Stimulated activated CD4-positive, alpha-beta T cell treated with anti-CD3 and anti-CD28 coated beads, Interleukin-15, amount 100 ng/mL, for 24 hours (primary cell): ENCODE data around the gene HDAC6.
"Not testable (repeated sequence)": the region's sequence is repeated elsewhere in the genome, so short reads cannot be mapped to it uniquely, and the experiment has no call there.

Experiments
- DNase-seq: peaks from one replicate; pipeline ENCODE4 v3.0.0-alpha.2; 2020

Gene HDAC6

GRCh38 chrX:48790477-48790876 lies 11.4 kb upstream of the HDAC6 start:
- no peak for DNase-seq

- no peak for DNase-seq
These were observed 10.6 kb upstream of the HDAC6 start for GRCh38 chrX:48791063-48791820.

- no peak for DNase-seq
These were observed 9.6 kb upstream of the HDAC6 start for GRCh38 chrX:48792219-48792618.

GRCh38 chrX:48793935-48794334 lies 7.9 kb upstream of the HDAC6 start:
- no peak for DNase-seq

- no peak for DNase-seq
These were observed 7.4 kb upstream of the HDAC6 start for GRCh38 chrX:48794340-48794910.

GRCh38 chrX:48794911-48795515 lies 6.9 kb upstream of the HDAC6 start:
- DNase-seq = no peak

- DNase-seq = no peak
These were observed 3.5 kb upstream of the HDAC6 start for GRCh38 chrX:48798318-48798717.

- no peak for DNase-seq
These were observed 1.1 kb upstream of the HDAC6 start for GRCh38 chrX:48800574-48801279.

- DNase-seq = peak; percentile 84
These were observed 430 bp downstream of the HDAC6 start for GRCh38 chrX:48802089-48802904.

- no peak for DNase-seq
These were observed 986 bp downstream of the HDAC6 start for GRCh38 chrX:48802905-48803200.

GRCh38 chrX:48806081-48806480 lies 4.2 kb downstream of the HDAC6 start:
- DNase-seq = no peak

GRCh38 chrX:48813644-48814043 lies 11.8 kb downstream of the HDAC6 start:
- DNase-seq = no peak

- DNase-seq = no peak
These were observed 12.9 kb downstream of the HDAC6 start for GRCh38 chrX:48814722-48815121.

GRCh38 chrX:48815266-48815665 lies 13.4 kb downstream of the HDAC6 start:
- no peak for DNase-seq

- DNase-seq = no peak
These were observed 14.3 kb downstream of the HDAC6 start for GRCh38 chrX:48816014-48816810.

GRCh38 chrX:48818098-48818497 lies 16.2 kb downstream of the HDAC6 start:
- no peak for DNase-seq

- DNase-seq = no peak
These were observed 17.0 kb downstream of the HDAC6 start for GRCh38 chrX:48818866-48819265.

- DNase-seq = not testable (repeated sequence)
These were observed 17.5 kb downstream of the HDAC6 start for GRCh38 chrX:48819394-48819793.

- no peak for DNase-seq
These were observed 21.2 kb downstream of the HDAC6 start for GRCh38 chrX:48823053-48823452.

- DNase-seq = no peak
These were observed 22.2 kb downstream of the HDAC6 start for GRCh38 chrX:48824066-48824465.

- peak; percentile 26 for DNase-seq
These were observed 24.4 kb downstream of the HDAC6 start, which contains the start of gene ERAS for GRCh38 chrX:48826135-48826875. ERAS (plus strand) TSS chrX:48826513; CDS start chrX:48829124, 2,611 bp downstream.
